HTR-8/SVneo (cell line): ENCODE measurements around the gene AK5.
"Not testable (repeated sequence)": the region's sequence is repeated elsewhere in the genome, so short reads cannot be mapped to it uniquely, and the experiment has no call there.

Source experiments
- DNase-seq: peaks from one replicate; pipeline ENCODE4 v3.0.0; 2011; ENCODE audit warnings: low spot score, mixed read lengths; ENCODE audit not compliant: insufficient read length
- FAIRE-seq: peaks from 2 replicates; lab custom pipeline; 2011; peaks lifted over from hg19 to GRCh38; lab: Jason Lieb, UNC

AK5 gene

GRCh38 chr1:77473690-77474089 is 191.9 kb downstream of the AK5 start:
- DNase-seq = peak; percentile 33
- peak; percentile 83 for FAIRE-seq

- DNase-seq = no peak
- no peak for FAIRE-seq
Observed at GRCh38 chr1:77475641-77476040, 193.8 kb downstream of the AK5 start.

DNA sequence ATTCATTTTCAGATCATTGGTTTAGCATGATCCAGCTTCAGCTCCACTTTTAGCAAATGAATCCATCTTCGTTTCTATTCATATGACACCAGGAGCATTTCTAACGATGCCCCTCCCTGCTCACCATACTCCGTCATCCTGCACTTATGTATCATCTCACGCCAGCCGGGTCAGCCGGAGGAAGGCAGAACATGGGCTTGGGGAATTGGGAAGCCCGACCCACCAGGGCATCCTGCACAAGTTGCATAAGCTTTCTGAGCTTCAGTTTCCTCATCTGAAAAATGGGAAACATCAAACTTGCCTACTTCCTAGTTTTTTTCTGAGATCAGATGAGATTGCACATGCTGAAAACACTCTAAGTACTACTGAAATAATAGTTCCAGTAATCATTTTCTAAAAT is 194.7 kb downstream of the AK5 start:
- no peak for DNase-seq
- FAIRE-seq = no peak

GRCh38 chr1:77484334-77484733 is 202.5 kb downstream of the AK5 start:
- FAIRE-seq = no peak
- DNase-seq = no peak

- no peak for FAIRE-seq
- no peak for DNase-seq
Observed at GRCh38 chr1:77484926-77485325, 203.1 kb downstream of the AK5 start.

DNA sequence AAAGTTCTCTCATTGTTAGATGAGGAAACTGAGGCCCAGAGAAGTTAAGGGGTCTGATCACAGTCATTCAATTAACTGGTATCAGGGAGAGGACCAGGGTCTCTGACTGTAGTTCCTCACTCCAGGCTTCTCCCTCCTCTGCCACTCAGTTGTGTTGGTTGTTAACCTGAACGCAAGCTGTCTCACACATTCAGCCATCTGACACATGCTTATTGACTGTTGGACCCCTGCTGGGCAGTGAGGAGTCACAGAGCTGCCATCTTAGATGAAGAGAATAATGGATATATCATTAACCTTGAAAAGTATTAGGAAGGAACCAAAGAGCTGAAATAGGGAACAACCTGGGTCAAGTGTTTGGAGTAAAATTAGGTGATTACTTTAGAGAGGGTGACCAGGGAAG is 205.8 kb downstream of the AK5 start:
- DNase-seq = no peak
- FAIRE-seq = no peak

- FAIRE-seq (no peak), DNase-seq (no peak)
Observed at GRCh38 chr1:77489910-77490309, 208.1 kb downstream of the AK5 start.

GRCh38 chr1:77494026-77494425 is 212.2 kb downstream of the AK5 start:
- DNase-seq (no peak), FAIRE-seq (no peak)

- FAIRE-seq (peak; percentile 28), DNase-seq (no peak)
Observed at GRCh38 chr1:77498918-77499317, 217.1 kb downstream of the AK5 start.

- DNase-seq (no peak), FAIRE-seq (no peak)
Observed at GRCh38 chr1:77499466-77499865, 217.6 kb downstream of the AK5 start.

- DNase-seq (no peak), FAIRE-seq (no peak)
Observed at GRCh38 chr1:77504986-77505385, 223.2 kb downstream of the AK5 start.

- FAIRE-seq = no peak
- DNase-seq = no peak
Observed at GRCh38 chr1:77506771-77507170, 225.0 kb downstream of the AK5 start.

DNA sequence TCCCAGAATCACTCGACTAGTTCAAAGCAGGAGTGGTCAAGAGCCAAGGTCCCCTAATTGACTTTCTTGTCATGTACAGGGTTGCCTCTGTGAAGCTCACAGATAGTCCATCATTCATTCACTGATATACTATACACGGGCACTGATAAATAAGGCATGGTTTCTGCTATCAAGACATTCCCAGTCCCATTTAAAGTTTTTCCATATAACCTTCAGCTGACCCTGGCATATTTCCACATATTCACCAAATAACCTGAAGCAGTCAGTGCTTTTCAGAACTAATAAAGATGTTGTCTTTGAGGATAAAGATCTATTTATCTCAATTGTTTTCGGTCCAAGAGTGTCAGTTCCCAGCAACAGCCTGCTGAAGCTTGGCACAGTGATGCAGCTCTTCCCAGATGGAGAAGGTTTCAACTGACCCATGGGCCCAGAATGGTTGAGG is 227.3 kb downstream of the AK5 start:
- FAIRE-seq (no peak), DNase-seq (no peak)

DNA sequence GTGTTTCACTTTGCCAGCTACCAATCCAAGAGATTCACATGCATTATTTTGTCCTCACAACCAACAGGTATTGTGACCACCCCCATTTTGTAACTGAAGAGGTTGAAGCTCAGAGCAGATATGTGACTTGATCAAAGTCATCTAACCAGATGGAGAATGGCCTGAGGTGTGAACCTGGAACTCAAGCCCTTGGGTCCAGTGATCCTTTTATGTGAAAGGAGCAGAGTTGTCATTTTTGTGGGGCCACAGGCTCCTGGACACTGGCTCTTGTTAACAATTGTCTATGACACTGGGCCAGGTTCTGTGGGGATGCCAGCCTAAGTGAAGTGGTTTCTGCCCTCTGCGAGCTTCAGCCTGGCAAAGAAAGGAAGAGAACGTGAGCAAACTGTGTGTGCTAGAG is 228.1 kb downstream of the AK5 start:
- DNase-seq (no peak), FAIRE-seq (no peak)

GRCh38 chr1:77511440-77511840 is 229.6 kb downstream of the AK5 start:
- FAIRE-seq = peak; percentile 46

GRCh38 chr1:77512650-77513049 is 230.8 kb downstream of the AK5 start:
- not testable (repeated sequence) for FAIRE-seq, DNase-seq

More at GRCh38 chr1:77511440-77511840, 229.6 kb downstream of the AK5 start:
- DNase-seq = peak; percentile 50

- DNase-seq (peak; percentile 43), FAIRE-seq (peak; percentile 40)
Observed at GRCh38 chr1:77513839-77514763, 232.3 kb downstream of the AK5 start.

- DNase-seq (no peak), FAIRE-seq (no peak)
Observed at GRCh38 chr1:77514921-77515776, 233.3 kb downstream of the AK5 start.

DNA sequence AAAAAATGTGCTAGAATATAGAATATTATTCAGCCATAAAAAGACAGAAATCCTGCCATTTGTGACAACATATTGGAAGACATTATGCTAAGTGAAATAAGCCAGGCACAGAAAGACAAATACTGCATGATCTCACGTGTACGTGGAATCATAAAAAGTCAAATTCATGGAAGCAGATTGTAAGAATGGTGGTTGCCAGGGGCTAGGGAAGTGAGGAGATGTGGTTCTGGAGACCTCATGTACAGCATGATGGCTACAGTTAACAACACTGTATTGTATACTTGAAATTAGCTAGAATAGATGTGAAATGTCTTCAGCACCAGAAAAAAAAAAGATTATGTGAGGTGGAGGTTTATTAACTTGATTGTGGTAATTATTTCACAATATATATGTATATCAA is 234.3 kb downstream of the AK5 start:
- FAIRE-seq (no peak), DNase-seq (no peak)

DNA sequence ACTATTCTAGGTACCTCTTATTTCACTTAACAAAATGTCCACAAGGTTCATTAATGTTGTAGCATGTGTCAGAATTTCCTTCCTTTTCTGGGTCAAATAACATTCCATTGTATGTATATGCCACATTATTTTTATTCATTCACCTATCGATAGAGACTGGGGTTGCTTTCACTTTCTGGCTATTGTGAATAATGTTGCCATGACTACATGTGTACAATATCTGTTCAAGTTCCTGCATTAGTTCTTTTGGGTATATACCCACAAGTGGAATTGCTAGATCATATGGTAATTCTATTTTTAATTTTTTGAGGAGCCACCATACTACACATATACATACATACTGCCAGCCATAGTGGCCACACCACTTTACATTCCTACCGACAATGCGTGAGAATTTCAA is 242.2 kb downstream of the AK5 start:
- DNase-seq (no peak), FAIRE-seq (no peak)

GRCh38 chr1:77531149-77531548 is 249.3 kb downstream of the AK5 start:
- DNase-seq, FAIRE-seq: not testable (repeated sequence)
